ENCODE measurements around the gene ZFPL1.

ZFPL1 gene

DNA sequence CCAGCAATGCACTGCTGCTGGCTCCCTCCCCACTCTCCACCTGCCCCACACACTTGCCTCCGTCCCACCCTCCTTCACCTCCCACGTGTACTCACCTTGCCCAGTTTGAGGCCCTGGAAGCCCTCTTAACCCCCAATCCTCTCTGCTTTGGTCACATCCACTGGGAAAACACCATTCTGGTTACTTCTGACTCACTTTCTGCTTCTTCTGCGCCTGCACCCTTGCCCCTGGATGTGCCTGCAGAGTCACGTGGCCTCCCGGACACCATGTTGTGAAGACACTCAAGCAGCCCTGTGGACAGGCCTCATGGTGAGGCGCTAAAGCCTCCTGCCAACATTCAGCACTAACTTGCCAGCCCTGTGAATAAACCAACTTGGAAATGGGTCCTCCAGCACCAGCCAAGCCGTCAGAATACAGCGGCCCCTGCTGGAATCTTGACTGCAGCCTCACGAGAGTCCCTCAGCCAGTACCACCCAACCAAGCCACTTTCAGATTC is 23.1 kb upstream of the ZFPL1 start:
- no peak for FAIRE-seq

DNA sequence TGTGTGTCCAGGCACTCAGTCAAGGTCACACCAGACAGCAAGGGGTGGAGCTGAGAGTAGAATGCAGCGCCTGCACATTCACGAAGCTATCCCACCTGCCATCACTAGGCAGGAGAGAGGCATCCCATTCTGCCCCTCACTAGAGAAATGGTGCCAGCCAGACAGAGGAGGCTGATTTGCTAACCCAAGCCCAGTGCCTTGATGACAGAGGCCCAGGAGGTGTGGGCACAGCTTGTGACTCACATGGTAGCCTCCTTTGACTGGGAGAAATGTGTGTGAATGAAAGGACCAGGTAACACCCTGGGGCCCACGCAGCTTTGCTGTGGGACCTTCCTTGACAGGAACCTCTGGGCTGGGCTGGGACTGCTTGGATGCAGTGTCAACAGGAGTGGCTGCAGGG is 20.5 kb upstream of the ZFPL1 start:
- no peak for FAIRE-seq

DNA sequence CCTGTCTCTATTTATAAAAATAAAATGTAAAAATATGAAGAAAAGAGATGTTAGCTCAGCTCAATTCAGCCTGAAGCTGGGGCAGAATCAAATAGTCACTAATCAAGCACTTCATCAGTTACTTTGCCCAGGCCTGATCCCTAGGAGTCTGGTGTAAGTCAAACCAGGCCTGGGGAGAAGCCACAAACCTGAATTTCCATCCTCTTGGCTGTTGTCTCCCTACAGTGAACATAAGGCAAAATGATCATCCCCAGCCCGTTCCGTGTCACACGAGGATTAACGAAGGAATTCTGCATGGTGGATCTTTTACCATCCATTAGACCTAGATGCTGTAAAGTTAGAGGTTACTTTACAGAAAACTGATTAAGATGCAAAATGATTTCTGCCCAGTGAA is 19.2 kb upstream of the ZFPL1 start:
- no peak for FAIRE-seq

DNA sequence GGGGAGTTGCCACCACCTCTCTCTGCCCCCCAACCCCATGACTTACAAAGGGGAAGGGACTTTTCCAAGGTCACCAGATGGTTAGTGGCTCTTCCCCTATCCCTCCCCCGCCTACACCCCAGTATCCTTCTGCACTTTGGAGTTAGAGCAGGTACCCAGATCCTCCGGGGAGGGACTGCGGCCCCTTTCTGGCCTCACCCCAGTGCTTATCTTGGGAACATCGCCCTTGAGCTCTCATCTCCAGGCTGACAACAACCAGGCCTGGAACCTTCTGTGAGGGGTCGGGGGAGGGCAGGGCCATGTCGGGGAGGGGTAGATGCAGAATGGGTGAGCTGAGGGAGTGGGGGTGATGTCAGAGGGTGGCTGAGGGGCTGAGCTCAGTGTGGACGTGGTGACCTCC is 18.2 kb upstream of the ZFPL1 start:
- no peak for FAIRE-seq

DNA sequence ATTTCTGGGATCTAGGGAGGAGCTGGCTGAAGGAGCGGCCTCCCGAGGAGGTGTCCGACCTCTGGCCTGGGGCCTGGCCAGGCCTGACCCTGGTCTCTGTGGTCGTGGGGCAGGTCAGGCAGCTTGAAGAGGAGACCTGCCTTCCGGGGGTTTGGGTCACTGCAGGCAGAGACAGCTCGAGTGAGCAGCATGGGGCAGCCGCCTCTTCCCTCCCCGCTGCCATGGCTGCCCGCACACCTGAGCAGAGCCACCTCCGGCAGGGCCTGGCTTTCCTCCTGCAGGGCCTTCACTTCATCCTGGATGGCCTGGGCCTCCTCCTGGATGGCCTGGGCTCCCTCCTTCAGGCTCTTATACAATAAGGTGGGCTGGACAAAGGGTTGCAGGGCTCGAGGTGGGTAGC is 17.7 kb upstream of the ZFPL1 start:
- FAIRE-seq, result no peak

DNA sequence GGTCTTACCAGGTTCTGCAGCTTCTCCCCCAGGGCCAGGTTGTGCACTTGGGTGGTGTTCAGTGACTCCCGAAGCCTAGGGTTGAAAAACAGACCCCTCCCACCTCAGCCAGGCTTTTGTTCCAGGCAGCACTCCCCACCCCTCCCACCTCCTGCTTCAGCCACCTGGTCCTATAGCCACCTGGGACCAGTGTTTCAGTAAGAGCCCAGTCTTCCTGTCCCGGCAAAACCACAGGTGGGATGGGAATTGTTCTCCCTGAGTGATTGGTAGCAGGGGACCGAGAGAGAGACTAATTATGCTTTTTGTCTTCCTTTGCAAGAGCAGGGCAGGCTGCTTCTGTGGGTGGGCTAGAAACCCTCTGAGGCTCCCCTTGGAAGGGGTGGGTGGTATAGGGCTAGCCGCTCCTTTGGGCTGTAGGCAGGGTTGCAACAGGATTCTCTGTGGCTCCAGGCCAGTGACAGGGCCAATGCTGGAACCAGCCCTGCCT is 17.2 kb upstream of the ZFPL1 start:
- no peak for FAIRE-seq

DNA sequence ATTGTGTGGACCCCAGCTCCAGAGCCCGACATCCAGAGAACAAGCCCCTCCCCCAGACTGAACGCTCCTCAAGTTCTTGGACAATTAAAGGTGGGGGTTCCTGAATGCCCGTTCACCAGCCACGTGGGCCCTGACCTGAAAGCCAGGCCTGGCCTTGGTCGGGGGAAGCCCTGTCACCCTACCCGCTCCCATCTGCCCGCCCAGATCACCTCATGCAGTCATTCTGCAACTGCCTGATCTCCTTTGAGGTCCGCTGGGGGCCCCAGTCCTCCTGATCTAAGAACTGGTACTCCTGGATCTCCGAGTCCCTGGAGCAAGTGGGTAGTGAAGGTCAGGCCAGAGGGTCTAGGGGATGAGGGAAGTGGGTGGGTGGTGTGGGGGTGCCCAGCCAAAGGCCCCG is 16.6 kb upstream of the ZFPL1 start:
- no peak for FAIRE-seq

DNA sequence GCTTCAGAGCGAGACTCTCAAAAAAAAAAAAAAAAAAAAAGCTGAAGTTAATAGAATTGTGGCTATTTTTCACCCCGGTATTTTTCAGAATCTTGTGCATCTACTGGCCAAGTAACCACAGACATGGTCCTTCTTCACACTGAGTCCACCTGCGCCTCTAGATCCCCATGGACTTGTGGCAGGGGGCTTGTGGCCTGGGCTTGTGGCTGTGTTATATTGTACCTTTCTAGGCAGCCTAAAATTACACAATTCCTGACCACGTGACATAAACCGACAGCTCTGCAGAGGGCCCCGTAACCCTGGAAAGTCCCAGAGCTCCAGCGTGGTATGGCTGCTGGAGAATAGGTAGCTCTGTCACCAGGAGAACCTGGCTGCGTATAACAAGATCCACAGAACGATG is 14.8 kb upstream of the ZFPL1 start:
- no peak for FAIRE-seq

DNA sequence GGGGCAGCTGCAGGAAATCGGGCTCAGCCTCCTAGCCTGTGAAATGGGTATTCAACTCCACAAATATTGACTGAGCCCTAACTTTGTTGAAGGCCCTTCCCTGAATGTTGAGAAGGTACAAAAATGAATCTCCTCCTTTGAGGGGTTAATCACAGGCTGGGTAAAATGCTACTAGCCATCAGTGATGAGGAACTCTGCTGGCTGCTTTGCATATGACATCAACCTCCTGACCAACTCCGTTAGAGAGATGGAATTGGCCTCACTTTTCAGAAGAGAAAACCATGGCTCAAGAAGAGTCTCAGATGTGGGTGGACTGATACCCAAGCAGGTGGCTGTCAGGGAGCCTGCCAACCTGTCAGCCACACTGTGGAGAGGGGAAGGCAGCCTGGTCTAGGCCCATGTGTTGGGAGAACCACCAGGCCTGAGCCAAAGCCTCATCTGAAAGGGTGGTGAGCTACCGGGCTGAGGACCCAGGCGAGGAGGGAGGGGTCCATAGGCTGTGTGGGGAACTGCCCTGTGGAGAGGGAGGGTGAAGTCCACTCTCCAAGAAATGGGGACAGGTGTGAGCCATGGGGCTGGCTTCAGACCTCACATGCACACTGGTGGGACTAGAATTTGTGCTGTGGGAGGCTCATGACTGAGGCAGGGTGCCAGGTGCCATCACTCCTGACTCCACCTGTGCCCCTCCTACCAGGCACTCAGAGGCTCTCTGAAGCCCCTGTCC is 12.0 kb upstream of the ZFPL1 start:
- FAIRE-seq, result no peak

DNA sequence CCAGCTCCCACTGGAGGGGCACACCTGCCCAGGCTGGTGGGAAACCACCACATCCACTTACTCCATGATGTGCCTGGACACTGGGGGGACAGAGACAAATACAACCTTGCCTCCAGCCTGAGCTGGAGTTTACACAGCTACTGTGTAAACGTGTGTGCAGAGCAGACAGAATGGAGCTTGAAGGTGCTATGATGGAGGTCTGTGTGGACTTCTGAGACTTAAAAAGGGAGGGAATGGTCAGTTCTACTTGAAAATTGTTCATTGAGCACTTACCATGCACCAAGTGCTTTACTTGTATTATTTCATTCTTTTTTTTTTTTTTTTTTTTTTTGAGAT is 11.4 kb upstream of the ZFPL1 start:
- no peak for FAIRE-seq

DNA sequence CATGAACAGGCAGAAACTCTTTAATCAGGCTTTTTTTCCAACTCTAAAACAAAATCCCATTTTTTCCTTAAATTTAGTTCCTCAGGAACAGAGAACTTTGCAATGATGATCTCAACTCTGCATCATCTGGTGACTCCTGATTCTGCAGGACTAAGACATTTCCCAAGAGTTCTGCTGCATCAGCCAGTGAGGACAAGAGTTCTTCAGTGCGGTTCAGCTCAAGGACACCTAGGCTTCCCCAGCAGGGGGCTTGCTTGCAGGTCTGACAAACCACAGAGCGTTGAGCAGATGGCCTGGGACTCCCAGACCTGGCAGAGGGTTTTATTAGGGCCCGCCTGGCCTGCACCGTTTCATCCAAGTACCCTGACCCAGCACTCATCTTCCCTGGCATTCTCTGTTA is 6.6 kb upstream of the ZFPL1 start:
- FAIRE-seq, result no peak

DNA sequence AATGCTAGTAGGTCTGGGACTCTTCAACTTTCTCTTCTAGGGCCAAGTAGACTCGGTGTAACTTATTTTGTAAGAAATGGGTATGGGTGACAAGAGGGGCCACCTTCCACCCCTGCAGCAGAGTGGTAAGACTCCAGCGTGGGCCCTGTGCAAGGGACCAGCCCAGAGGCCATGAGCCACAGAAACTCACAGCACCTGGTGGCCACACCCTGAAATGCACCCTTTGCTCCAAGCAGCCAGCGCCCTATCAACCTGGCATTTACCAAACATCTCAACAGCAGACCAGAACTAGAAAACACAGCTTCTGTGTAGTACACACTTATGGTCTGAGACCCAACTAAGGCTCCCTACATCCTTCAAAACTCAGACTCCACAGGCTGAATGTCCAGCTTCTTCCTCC is 5.9 kb upstream of the ZFPL1 start:
- FAIRE-seq, result no peak

DNA sequence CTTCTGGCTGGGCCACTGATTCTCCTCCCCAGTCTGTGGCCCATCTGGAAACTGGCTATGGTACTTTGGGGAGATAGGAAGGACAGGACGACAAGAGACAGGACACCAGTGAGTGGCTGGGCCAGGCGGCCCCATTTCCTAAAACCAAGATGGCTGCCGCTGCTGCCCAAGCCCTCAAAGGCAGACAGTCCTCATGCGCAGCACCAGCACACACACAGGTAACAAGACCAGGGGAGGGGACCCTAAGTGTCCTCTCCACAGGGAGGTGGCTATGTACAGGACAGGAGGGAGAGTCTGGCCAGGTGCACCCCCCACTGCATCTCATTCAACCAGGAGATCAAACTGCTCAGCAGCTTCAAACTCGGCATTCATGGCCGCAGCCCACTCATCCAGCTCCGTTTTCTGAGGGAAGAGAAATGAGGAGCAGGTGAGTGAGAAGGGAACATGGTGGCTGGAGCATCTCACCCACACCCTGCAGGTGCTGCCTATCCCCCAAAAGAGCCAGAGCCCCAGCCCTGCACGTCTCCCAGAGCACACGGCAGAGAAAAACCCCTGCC is 5.2 kb upstream of the ZFPL1 start:
- no peak for FAIRE-seq

DNA sequence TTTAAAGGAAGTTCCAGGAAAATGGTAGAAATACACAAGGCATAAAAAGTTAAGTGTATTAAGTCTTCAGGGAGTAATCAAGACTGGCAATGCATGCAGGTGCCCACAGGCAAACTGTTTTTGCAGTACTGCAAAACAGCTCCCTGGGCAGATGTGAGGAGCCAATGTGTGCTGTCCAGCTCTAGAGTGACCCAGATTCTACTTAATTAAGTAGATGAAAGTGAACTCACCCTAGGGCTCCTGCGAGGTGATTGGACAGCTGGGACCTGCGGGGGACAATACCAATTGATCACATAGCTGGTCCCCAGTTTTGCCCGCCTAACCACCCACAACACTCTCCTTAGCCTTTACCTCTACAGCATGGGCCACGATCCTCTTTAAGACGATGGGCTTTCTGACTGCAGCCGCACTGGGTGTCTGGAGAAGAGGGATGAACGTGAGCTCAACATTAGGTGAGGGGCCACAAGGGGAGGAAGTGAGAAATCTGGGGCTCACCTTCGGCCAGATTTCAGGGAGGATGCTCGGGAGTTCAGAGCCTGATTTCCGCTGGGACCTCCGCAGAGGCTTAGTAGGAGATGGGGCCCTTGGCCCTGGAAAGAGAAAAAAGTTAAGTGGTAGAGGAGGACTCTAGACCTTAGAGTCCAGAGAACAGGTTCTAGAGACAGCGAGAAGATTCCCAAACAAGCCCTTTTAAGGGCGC is 738 bp upstream of the ZFPL1 start:
- FAIRE-seq, result no peak

DNA sequence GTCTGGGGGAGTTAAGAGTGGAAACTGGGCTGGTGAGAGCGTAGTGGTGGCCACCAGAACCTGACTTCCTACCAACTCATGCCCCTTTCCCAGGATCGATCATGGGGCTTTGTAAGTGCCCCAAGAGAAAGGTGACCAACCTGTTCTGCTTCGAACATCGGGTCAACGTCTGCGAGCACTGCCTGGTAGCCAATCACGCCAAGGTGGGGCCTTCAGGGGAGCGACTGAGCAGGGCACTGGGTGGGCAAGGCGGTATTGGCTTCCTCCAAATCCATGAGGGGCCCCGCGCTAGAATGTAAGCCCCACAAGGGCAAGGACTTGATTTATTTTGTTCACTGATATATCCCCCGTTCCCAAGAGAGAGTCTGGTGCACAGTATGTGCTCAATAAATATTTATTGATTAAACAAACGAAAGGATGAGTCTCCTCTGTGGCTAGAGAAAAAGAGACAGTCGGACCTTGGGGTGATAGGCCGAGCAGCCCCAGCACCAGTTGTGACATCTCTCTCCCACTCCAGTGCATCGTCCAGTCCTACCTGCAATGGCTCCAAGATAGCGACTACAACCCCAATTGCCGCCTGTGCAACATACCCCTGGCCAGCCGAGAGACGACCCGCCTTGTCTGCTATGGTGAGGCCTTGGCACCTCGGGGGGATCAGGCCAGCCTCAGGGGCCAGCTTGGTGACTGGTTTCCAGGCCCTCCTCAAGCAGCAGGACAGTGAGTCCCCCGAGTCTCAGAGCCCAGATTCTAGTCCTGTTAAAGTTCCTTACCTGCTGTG is 765 bp downstream of the ZFPL1 start:
- FAIRE-seq, result no peak

DNA sequence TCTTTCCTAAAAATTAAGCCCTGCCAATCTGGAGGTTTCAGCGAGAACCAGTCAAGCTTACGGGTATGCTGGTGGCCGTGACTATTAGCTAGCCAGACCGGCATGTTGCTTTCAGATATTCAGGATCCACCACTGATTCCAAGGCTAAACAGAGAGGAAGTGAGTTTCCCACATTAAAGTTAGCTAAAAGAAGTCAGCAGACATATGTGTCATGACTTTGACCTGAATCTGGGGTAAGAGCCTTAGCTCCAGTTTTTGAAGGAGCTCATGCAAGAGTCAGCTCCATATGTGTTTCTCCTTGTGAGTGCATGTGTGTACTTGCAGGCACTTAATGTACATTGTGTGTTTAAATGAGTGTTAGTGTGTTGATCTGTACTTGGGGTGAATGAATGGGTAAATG is 1.4 kb downstream of the ZFPL1 start:
- no peak for FAIRE-seq

DNA sequence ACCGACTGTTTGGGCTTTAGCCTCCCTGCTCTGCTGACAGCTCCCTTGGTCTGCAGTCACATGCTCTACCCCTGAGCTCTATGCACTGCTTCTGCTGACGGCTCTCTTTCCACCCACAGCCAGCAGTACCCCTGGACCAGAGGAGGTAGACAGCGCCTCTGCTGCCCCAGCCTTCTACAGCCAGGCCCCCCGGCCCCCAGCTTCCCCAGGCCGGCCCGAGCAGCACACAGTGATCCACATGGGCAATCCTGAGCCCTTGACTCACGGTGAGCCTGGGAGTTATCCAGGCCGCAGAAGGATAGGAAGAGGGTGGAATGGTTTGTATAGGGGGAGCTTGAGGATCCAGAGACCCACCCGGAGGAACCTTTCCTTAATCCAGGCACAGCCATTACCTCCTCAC is 2.8 kb downstream of the ZFPL1 start:
- FAIRE-seq, result no peak

DNA sequence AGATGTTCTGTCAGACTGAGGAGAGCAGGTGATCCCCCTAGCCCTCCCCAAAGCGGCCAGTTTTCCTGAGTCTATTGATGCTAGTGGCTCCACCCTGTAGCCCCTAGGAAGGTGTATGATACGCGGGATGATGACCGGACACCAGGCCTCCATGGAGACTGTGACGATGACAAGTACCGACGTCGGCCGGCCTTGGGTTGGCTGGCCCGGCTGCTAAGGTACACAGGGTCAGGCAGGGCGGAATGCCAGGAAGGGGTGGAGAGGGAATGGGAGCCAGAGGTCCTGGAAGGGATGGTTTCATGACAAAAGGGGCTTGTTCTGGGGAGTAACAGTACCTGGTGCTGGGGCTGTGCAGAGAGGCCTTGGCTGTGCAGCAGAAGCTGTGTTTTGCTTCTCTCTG is 3.2 kb downstream of the ZFPL1 start:
- no peak for FAIRE-seq

DNA sequence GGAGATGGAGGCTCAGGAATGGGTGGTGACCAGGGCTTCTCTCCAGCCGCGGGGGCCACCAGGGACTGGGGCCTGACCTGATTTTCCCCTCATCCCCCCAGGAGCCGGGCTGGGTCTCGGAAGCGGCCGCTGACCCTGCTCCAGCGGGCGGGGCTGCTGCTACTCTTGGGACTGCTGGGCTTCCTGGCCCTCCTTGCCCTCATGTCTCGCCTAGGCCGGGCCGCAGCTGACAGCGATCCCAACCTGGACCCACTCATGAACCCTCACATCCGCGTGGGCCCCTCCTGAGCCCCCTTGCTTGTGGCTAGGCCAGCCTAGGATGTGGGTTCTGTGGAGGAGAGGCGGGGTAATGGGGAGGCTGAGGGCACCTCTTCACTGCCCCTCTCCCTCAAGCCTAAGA is 3.8 kb downstream of the ZFPL1 start:
- no peak for FAIRE-seq

DNA sequence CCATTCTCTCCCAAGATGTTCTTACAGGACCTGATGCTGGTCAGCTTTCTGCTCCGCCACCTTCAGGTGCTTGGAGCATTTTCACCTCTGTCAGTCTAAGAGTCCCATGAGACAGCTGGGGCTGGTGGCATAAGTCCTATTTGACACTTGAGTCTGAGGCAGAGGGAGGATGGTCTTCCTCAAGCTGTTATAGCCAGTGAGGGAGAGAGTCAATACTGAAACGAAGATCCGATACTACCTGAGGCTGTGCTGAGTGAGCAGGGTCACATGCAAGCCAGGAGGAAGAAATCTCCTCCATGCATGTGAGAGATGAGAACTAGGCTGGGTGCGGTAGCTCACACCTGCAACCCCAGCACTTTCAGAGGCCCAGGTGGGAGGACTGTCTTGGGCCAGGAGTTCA is 5.6 kb downstream of the ZFPL1 start:
- FAIRE-seq, result no peak

DNA sequence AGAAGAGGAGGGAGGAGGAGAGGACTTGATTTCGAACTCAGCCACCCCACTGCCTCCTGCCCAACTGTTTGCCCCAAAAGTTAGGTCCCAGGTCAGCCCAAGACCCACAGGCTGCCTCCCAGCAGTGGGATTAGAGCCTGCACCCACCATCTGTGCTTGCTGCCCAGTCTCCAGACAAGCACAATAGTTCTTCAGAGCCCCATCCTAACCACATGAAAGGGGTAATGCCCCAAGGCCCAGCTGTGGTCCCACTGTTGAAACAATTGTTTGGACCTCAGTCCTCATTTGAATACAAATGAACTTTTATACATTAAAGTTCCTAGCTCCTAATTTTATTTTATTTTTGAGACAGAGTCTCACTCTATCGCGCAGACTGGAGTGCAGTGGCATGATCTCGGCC is 6.6 kb downstream of the ZFPL1 start:
- no peak for FAIRE-seq

DNA sequence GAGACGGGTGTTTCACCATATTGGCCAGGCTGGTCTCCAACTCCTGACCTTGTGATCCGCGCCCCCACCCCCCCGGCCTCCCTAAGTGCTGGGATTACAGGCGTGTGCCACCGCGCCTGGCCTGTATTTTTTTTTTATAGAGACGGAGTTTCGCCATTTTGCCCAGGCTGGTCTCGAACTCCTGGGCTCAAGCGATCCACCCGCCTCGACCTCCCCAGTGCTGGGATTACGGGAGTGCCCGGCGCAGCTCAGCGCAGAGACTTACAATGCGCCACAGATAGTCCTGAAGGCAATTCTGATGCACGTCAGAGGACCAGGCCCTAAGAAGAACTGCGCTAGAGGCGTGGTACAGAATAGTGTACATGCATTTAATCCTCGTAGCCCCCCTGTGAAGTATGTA is 11.4 kb downstream of the ZFPL1 start:
- no peak for FAIRE-seq

DNA sequence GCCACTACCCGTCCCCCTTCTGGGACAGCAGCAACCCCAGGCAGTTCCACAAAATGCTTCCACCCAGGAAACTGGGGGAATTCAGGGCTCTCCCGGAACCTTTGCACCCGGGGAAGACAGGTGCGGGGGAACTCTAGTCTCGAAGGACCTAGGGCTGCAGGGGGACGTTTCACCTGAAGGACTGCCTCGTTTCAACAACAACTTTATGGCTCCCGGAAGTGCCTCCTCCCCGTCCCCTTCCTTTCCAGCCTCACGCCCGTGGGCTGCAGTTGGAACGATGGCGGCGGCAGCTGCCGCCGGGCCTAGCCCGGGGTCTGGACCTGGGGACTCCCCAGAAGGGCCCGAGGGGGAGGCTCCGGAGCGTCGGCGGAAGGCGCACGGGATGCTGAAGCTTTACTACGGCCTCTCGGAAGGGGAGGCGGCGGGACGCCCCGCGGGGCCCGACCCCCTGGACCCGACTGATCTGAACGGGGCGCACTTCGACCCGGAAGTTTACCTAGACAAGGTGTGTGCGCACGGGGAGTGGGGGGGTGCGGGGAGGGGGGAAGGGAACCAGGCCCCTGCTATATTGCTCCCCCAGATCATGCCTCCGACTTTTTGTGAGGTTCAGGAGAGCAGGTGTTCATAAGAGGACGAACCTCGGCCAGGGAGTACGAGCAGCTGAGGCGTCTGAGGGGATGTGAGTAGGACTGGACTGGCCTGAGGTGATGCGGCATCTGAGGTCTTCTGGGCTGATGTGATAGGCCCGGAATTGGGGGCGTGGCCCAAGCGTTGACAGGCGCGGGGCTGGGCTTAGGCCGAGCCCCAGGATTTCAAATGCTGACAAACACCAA is 12.2 kb downstream of the ZFPL1 start, which contains the start of gene VPS51:
VPS51 (plus strand) TSS at position 241 of the 833 bp plus-strand sequence; CDS start at position 278, 37 bp downstream.
- no peak for FAIRE-seq
